Measurements from ENCODE around the gene DNAJC10. TPM values are rescaled to one million over a fixed set of nuclear protein-coding genes. Genes with fewer than 3 reads are reported as not detected.

DNAJC10 gene
- total and polyA plus RNA-seq, 9 of the 15 experiments (the other 6 are each of a cell fraction or from before 2014, with no cell fraction given): 9.8 to 77.7 (median 57.3) TPM

GRCh38 chr2:182715121-182715891, 751 bp upstream of the DNAJC10 start (continued):
- TF ChIP-seq, protein P1, sequence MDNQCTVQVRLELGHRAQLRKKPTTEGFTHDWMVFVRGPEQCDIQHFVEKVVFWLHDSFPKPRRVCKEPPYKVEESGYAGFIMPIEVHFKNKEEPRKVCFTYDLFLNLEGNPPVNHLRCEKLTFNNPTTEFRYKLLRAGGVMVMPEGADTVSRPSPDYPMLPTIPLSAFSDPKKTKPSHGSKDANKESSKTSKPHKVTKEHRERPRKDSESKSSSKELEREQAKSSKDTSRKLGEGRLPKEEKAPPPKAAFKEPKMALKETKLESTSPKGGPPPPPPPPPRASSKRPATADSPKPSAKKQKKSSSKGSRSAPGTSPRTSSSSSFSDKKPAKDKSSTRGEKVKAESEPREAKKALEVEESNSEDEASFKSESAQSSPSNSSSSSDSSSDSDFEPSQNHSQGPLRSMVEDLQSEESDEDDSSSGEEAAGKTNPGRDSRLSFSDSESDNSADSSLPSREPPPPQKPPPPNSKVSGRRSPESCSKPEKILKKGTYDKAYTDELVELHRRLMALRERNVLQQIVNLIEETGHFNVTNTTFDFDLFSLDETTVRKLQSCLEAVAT (IDR thresholded peaks at IDR 0.05): no peak; a peak in 1 of 4 replicates
- TF ChIP-seq EZH2 (IDR thresholded peaks at IDR 0.05; ENCODE audit: borderline replicate concordance, low read depth, low read length): no peak
- peak; percentile 90; the same call in 1 of the 2 replicates for TF ChIP-seq POLR2H (tag; IDR thresholded peaks at IDR 0.05; ENCODE audit: low read depth)
- no peak for TF ChIP-seq ZNF57 (CRISPR knock-in tag; IDR thresholded peaks at IDR 0.05)
- TF ChIP-seq GATAD2B (IDR thresholded peaks at IDR 0.05; ENCODE audit: borderline replicate concordance): peak; percentile 25; the same call in 1 of the 2 replicates
- TF ChIP-seq ESRRA (IDR thresholded peaks at IDR 0.05; ENCODE audit: borderline replicate concordance, low read depth): no peak
- TF ChIP-seq CHD2 (IDR thresholded peaks at IDR 0.05; ENCODE audit: low read depth, low read length): no peak
- no peak for TF ChIP-seq RBM17 (IDR thresholded peaks at IDR 0.05; ENCODE audit: borderline replicate concordance, low read depth, low read length)
- TF ChIP-seq ZNF12 (CRISPR knock-in tag; IDR thresholded peaks at IDR 0.05): no peak
- no peak for TF ChIP-seq ZBTB7A (IDR thresholded peaks at IDR 0.05; ENCODE audit: borderline replicate concordance, control insufficient read depth, low read depth, low read length)
- TF ChIP-seq, protein P2, sequence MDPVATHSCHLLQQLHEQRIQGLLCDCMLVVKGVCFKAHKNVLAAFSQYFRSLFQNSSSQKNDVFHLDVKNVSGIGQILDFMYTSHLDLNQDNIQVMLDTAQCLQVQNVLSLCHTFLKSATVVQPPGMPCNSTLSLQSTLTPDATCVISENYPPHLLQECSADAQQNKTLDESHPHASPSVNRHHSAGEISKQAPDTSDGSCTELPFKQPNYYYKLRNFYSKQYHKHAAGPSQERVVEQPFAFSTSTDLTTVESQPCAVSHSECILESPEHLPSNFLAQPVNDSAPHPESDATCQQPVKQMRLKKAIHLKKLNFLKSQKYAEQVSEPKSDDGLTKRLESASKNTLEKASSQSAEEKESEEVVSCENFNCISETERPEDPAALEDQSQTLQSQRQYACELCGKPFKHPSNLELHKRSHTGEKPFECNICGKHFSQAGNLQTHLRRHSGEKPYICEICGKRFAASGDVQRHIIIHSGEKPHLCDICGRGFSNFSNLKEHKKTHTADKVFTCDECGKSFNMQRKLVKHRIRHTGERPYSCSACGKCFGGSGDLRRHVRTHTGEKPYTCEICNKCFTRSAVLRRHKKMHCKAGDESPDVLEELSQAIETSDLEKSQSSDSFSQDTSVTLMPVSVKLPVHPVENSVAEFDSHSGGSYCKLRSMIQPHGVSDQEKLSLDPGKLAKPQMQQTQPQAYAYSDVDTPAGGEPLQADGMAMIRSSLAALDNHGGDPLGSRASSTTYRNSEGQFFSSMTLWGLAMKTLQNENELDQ (CRISPR knock-in tag; IDR thresholded peaks at IDR 0.05; ENCODE audit: borderline replicate concordance): no peak
- no peak for TF ChIP-seq ZNF707 (CRISPR knock-in tag; conservative IDR thresholded peaks at IDR 0.05)
- TF ChIP-seq ZNF408 (CRISPR knock-in tag; IDR thresholded peaks at IDR 0.05; ENCODE audit: low read depth): no peak
- TF ChIP-seq ARNT (IDR thresholded peaks at IDR 0.05): 0 out of 4 replicates have a peak, but pooled peaks of 1 of the 2 experiments have one; percentile 44
- TF ChIP-seq CBX8 (IDR thresholded peaks at IDR 0.05; ENCODE audit: borderline replicate concordance, extremely low read depth, low read depth, low read length, poor library complexity, severe bottlenecking): no peak
- TF ChIP-seq TAF9B (IDR thresholded peaks at IDR 0.05; ENCODE audit: partially characterized antibody): peak; percentile 27
- TF ChIP-seq DPF2 (IDR thresholded peaks at IDR 0.05): no peak
- TF ChIP-seq, protein P3, sequence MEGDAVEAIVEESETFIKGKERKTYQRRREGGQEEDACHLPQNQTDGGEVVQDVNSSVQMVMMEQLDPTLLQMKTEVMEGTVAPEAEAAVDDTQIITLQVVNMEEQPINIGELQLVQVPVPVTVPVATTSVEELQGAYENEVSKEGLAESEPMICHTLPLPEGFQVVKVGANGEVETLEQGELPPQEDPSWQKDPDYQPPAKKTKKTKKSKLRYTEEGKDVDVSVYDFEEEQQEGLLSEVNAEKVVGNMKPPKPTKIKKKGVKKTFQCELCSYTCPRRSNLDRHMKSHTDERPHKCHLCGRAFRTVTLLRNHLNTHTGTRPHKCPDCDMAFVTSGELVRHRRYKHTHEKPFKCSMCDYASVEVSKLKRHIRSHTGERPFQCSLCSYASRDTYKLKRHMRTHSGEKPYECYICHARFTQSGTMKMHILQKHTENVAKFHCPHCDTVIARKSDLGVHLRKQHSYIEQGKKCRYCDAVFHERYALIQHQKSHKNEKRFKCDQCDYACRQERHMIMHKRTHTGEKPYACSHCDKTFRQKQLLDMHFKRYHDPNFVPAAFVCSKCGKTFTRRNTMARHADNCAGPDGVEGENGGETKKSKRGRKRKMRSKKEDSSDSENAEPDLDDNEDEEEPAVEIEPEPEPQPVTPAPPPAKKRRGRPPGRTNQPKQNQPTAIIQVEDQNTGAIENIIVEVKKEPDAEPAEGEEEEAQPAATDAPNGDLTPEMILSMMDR (IDR thresholded peaks at IDR 0.05 in 2 of 3, conservative IDR thresholded peaks at IDR 0.05 in 1 of 3; ENCODE audit: insufficient read depth in 2 of 3, low read depth in 1 of 3, low read length in 3 of 3): peak in 1 of 3 experiments; percentile 2; a peak in 1 of 6 replicates
- TF ChIP-seq E2F3 (CRISPR knock-in tag; IDR thresholded peaks at IDR 0.05): no peak
- TF ChIP-seq ATF4 (CRISPR knock-in tag; IDR thresholded peaks at IDR 0.05): peak; percentile 61
